ENCODE results near the gene L3MBTL3. TPM values are rescaled to one million over a fixed set of nuclear protein-coding genes. Genes with fewer than 3 reads are reported as not detected.

L3MBTL3 gene
- total RNA-seq, 1 donor from 2014 or later, result 13.7 TPM

DNA sequence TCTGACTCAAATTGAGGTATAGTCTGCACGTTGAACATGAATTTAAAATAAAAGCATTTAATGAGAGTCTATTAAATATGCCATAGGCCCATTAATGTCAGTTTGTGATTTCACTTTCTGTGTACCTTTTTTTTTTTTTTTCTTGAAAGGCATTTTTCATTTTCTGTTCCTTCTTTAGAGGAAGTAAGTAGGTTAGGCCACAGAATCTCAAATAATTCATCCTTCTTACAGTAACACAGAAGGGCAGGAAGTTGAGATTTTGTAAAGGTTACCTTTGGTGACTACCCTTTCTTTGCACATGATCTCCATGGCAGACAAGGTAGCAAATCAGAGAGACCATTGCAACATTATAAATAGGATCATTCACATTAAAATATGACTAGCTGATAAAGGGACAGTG lies 9.6 kb downstream of the L3MBTL3 start:
- DNase-seq (ENCODE audit: low read depth), result no peak

- no peak for DNase-seq (ENCODE audit: low read depth)
Observed at GRCh38 chr6:130029163-130029562, 10.8 kb downstream of the L3MBTL3 start.

DNA sequence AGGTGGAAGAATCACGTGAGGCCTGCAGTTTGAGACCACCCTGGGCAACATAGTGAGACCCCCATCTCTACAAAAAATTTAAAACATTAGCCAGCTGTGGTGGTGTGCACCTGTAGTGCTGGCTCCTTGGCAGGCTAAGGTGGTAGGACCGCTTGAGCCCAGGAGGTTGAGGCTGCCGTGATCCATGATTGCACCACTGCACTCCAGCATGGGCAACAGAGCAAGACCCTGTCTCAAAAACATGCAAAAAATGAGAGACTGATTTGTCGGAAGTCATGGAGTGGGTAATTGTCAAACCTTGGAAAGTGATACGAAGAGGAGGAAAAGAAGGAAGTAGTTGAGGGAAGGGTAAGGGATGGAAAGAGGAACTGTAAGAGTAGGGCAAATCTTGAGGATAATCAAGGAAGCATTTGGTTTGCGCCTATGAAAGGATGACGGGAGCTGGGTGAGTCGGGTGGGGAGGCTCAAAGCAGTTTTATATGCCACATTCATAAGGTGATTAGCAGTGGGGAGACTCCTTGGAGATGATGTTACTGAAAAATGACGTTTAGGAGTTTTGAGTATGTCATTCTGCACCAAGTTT lies 14.5 kb downstream of the L3MBTL3 start:
- DNase-seq (ENCODE audit: low read depth), result no peak

- DNase-seq (ENCODE audit: low read depth), result no peak
Observed at GRCh38 chr6:130033949-130034348, 15.6 kb downstream of the L3MBTL3 start.

DNA sequence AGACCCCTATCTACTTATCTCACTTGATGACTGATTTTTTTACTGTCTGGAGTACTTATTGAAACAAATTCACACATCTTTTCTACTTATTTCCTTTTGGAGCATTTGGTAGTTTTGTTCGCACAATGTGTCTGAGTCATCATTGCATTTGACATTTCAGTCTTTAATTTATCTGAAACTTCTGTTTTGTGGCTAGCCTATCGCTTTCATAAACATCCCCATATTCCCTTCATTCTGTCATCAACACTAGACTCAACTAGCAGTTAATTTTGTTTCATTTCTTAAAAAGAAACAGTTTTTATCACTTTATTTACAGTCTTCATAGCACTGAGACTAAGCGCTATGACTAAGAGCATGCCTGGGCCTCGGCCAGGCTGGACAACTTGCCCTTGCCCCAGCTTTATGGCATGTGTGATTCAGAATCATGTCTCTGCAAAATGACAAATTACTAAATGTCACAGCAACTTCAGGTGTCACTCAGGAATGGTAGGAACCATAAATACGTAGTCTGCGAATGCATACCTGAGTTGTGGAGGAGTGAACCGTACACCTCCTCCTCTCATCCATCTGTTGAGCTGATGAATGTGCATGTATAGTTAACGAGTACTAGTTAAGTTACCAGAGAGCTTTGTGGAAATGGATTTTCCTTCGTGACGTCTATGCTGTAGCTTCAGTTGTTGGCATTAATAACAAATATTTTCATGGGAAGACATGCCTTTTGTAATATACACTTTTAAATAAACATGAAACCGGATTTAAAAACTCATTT lies 16.2 kb downstream of the L3MBTL3 start:
- DNase-seq (ENCODE audit: low read depth), result peak; percentile 45

GRCh38 chr6:130035211-130035610 lies 16.8 kb downstream of the L3MBTL3 start:
- no peak for DNase-seq (ENCODE audit: low read depth)

DNA sequence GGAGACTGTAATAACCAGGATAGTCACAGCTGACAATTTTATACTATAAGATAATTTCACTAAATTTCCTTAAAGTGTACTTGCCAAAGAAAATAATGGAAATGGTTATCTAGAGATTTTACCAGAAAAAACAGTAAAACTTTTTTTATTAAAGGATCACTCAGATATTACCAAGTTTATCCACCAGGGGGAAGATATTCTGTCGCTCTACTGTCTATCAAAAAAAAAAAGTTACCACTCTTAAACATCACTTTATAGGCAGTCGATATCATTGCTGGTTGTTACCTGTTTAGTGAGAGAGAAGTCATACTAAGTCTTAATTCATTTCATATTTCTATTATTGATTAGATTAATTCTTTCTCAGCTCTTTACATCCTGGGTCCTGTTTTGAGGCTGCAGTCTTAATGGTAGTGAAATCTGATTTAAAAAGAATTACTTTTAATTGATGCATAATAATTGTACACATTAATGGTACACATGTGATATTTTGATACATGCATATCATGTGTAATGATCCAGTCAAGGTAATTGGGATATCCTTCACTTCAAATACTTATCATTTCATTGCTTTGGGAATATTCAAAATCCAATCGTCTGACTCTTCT lies 18.9 kb downstream of the L3MBTL3 start:
- no peak for DNase-seq (ENCODE audit: low read depth)

- no peak for DNase-seq (ENCODE audit: low read depth)
Observed at GRCh38 chr6:130041594-130041993, 23.2 kb downstream of the L3MBTL3 start.

- no peak for DNase-seq (ENCODE audit: low read depth)
Observed at GRCh38 chr6:130043344-130043743, 25.0 kb downstream of the L3MBTL3 start.

DNA sequence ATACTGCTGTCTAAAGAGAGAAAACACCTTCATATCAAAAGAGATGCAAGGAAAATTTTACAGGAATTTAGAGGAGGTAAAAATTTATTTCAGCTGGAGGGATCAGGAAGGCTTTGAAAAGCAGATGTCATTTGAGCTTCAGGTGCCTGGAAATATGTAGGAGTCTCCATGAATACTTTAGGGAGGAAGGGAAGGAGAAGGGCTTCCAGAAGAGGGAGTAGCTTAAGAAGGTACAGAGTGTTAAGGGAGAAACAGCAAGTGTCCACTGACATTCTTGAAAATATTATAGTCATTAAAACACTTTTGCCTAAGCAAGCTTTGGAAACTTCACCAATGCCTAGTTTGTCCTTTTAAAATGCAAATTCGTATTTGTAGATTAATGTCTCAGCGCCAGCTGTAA lies 27.2 kb downstream of the L3MBTL3 start:
- DNase-seq (ENCODE audit: low read depth), result no peak

DNA sequence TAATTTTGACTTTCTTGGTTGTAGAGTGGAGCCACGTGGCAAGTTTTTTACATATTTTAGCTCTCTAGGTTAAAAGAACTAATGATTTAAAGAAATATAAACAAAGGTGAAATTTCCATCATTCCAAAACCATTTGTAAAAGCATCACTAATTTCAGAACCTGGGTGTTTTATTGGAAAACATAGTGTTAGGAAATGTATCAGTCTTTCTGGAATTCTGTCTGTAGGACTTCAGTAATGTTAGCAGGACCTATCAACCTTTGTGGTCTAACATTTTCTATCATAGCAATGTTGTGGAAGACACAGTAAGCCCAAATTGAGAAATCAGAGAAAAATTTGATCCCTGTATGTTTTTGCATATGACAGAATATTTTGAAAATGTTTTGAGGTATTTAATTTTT lies 28.3 kb downstream of the L3MBTL3 start:
- DNase-seq (ENCODE audit: low read depth), result no peak

GRCh38 chr6:130047088-130047995 lies 29.0 kb downstream of the L3MBTL3 start:
- DNase-seq (ENCODE audit: low read depth), result peak; percentile 2

GRCh38 chr6:130050230-130050629 lies 31.8 kb downstream of the L3MBTL3 start:
- DNase-seq (ENCODE audit: low read depth), result peak; percentile 15

GRCh38 chr6:130054725-130055124 lies 36.3 kb downstream of the L3MBTL3 start:
- DNase-seq (ENCODE audit: low read depth), result no peak

- DNase-seq (ENCODE audit: low read depth), result no peak
Observed at GRCh38 chr6:130055271-130055670, 36.9 kb downstream of the L3MBTL3 start.

DNA sequence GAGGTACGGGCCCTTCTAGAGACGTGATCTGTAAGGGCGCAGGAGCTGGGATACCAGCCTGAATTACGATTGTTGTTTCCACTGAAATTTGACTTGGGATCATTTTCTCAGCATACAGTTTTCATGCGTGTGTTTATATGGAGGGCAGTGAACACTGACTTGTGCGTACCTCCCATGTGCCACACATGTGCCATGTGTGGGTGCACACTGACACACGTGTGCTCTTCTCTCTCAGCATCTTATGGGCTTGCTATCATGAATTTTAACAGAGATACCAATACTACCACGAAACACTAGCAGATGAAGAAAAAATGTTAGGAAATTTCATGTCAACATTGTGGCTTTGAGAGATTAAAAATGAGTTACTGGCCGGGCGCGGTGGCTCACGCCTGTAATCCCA lies 39.1 kb downstream of the L3MBTL3 start:
- no peak for DNase-seq (ENCODE audit: low read depth)

- no peak for DNase-seq (ENCODE audit: low read depth)
Observed at GRCh38 chr6:130063806-130064205, 45.4 kb downstream of the L3MBTL3 start.

GRCh38 chr6:130065609-130066156 lies 47.3 kb downstream of the L3MBTL3 start:
- no peak for DNase-seq (ENCODE audit: low read depth)

DNA sequence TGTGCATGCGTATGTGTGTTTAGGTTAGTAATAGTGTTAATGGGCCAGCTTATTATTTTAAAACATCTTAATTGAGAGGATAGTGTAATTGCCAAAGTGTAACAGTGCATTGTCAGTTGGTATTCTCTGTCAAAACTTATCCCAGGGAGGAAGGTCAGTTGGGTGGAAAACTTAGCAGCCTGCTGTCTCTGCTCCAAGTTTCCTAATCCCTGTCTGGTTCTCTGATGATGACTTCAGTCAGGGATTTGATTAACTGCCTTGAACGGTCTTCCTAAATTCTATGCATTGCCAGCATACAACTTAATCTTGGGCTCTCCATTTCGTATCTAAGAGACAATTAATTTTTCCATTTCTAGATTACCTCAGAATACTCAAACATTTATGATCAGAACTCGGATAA lies 51.1 kb downstream of the L3MBTL3 start:
- no peak for DNase-seq (ENCODE audit: low read depth)

- DNase-seq (ENCODE audit: low read depth), result no peak
Observed at GRCh38 chr6:130070326-130070725, 51.9 kb downstream of the L3MBTL3 start.

DNA sequence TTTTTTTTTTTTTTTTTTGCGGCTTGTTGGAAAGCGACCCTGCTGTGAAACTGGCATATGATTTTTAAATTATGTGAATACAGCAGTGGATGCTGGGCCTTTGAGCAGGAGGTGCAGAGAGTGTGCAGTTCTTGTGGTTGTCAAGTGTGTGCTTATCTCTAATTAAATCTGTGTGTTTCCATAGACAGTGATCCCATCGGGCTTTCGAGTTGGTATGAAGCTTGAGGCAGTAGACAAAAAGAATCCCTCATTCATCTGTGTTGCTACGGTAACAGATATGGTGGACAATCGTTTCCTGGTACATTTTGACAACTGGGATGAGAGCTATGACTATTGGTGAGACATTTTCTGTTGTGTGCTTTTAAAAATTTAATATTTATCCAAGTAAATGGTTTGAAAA lies 52.4 kb downstream of the L3MBTL3 start:
- DNase-seq (ENCODE audit: low read depth), result no peak
